Panc1 (cell line): ENCODE measurements around the gene TRIM64C. TPM values are rescaled to one million over a fixed set of nuclear protein-coding genes. Genes with fewer than 3 reads are reported as not detected.
"Not testable (repeated sequence)": the region's sequence is repeated elsewhere in the genome, so short reads cannot be mapped to it uniquely, and the experiment has no call there.

Experiments used
- ATAC-seq: fragments of 200-7000 bp; cut with Tn5 transposase; 2 replicates; pipeline ENCODE4 v1.9.1; 2020; ENCODE audit warnings: mild to moderate bottlenecking, moderate library complexity
- Bru-seq: library from RNA; stranded (reverse); fragments of 400-500 nt; gene quantifications from one replicate; lab custom pipeline; 2021; lab: Mats Ljungman, UMichigan
- BruChase-seq, 2 experiments: library from RNA; stranded (reverse); fragments of 400-500 nt; gene quantifications; one replicate each; lab custom pipeline; 2021; lab: Mats Ljungman, UMichigan
- BruUV-seq: library from RNA; stranded (reverse); fragments of 400-500 nt; replicated peaks from 2 replicates; lab custom pipeline; 2021; lab: Mats Ljungman, UMichigan
- CTCF ChIA-PET: fragments of 300-600 bp; sonication (Branson Sonifier 250); formaldehyde crosslinking; loops from one replicate; lab custom pipeline; 2022; ENCODE audit warnings: antibody characterized with exemption; lab: Charles Lee
- POLR2A ChIA-PET: fragments of 300-600 bp; sonication (Branson Sonifier 250); formaldehyde crosslinking; loops from one replicate; lab custom pipeline; 2022; ENCODE audit warnings: antibody characterized with exemption; lab: Charles Lee
- DNase-seq: peaks from one replicate; pipeline ENCODE4 v3.0.0-alpha.2; 2010; ENCODE audit warnings: low read depth, low spot score
- H3K27ac ChIP-seq: 2 replicates; pipeline ENCODE4 v1.5.1; 2011; ENCODE audit warnings: mild to moderate bottlenecking, low read length, inconsistent platforms
- H3K27me3 ChIP-seq: fragments of 200-500 bp; sonication (Bioruptor generic); 2 replicates; pipeline ENCODE4 v1.6.0; 2014; ENCODE audit warnings: low read length, inconsistent platforms; ENCODE audit not compliant: control insufficient read depth, insufficient read depth
- H3K36me3 ChIP-seq: fragments of 200-500 bp; sonication (Bioruptor generic); 2 replicates; pipeline ENCODE4 v1.5.1; 2014; ENCODE audit warnings: inconsistent platforms, mild to moderate bottlenecking, low read length, moderate library complexity; ENCODE audit not compliant: control insufficient read depth, insufficient read depth
- H3K4me1 ChIP-seq: 2 replicates; pipeline ENCODE4 v1.5.1; 2011; ENCODE audit warnings: inconsistent platforms, mild to moderate bottlenecking, low read length, moderate library complexity; ENCODE audit not compliant: control insufficient read depth, insufficient read depth
- H3K4me3 ChIP-seq, 2 experiments: 2 replicates each; pipeline ENCODE4 v1.5.1; 2011 to 2012; ENCODE audit warnings: low read depth in 2 of 2, low read length in 2 of 2, mild to moderate bottlenecking in 2 of 2, inconsistent platforms in 1 of 2, moderate library complexity in 1 of 2
- H3K9me3 ChIP-seq: fragments of 200-500 bp; sonication (Bioruptor generic); 2 replicates; pipeline ENCODE4 v1.5.1; 2014; ENCODE audit warnings: low read depth, mild to moderate bottlenecking, inconsistent platforms, low read length, moderate library complexity; ENCODE audit not compliant: control insufficient read depth, insufficient read depth
- REST ChIP-seq, 2 experiments: IDR thresholded peaks; 2 replicates each; pipeline ENCODE4 v1.6.1; 2011 to 2012; ENCODE audit warnings: low read depth in 2 of 2, control low read depth in 1 of 2, low read length in 1 of 2, mild to moderate bottlenecking in 1 of 2, moderate library complexity in 1 of 2; ENCODE audit not compliant: insufficient read depth in 1 of 2
- in situ Hi-C: cut with HindIII; loops from 2 replicates; pipeline ENCODE4 v1.10.0; 2016; ENCODE audit warnings: low sequenced_read_pairs, low pct_unique_long_range_greater_than_20kb
- intact Hi-C: fragments of 100-400 bp; cut with micrococcal nuclease; formaldehyde crosslinking; loops from one replicate; pipeline ENCODE4 v1.10.0; 2022; ENCODE audit not compliant: unreplicated experiment
- long read RNA-seq: library from polyadenylated mRNA; unstranded; transcript quantifications from one replicate; pipeline ENCODE4 v2.0.0, GENCODE V29; 2021; ENCODE audit not compliant: unreplicated experiment
- polyA plus RNA-seq: library from polyadenylated mRNA; unstranded; fragments of >200 nt; gene quantifications from one replicate; pipeline ENCODE4 v1.2.1, GENCODE V29; 2012; ENCODE audit warnings: missing spikeins; ENCODE audit not compliant: insufficient read length
- total RNA-seq: library from RNA; stranded (reverse); gene quantifications from one replicate; pipeline ENCODE4 v1.2.1, GENCODE V29; 2021; ENCODE audit not compliant: unreplicated experiment

The TRIM64C gene
- not detected for total RNA-seq
- polyA plus RNA-seq = not detected
- Bru-seq, nascent RNA = not detected
- BruChase-seq, experiment 1, labeled RNA remaining after a 2-hour chase = not detected
- BruChase-seq, experiment 2, labeled RNA remaining after a 6-hour chase = not detected
- long read RNA-seq = 0 reads

- H3K36me3 ChIP-seq, BruUV-seq, intact Hi-C loops, H3K9me3 ChIP-seq, H3K4me3 ChIP-seq, H3K27me3 ChIP-seq, ATAC-seq, H3K27ac ChIP-seq, DNase-seq, H3K4me1 ChIP-seq, CTCF ChIA-PET, POLR2A ChIA-PET, in situ Hi-C loops: not testable (repeated sequence)
Observed at GRCh38 chr11:49059012-49059411, at the start of gene TRIM64C. TRIM64C (minus strand) TSS chr11:49059112; CDS start chr11:49059112, 0 bp downstream.

GRCh38 chr11:49102356-49102755 lies 43.4 kb upstream of the TRIM64C start:
- H3K36me3 ChIP-seq, H3K27ac ChIP-seq, DNase-seq, H3K4me1 ChIP-seq, CTCF ChIA-PET, intact Hi-C loops, H3K9me3 ChIP-seq, BruUV-seq, H3K4me3 ChIP-seq, H3K27me3 ChIP-seq, in situ Hi-C loops, ATAC-seq, POLR2A ChIA-PET: not testable (repeated sequence)

GRCh38 chr11:49069897-49070296 lies 11.0 kb upstream of the TRIM64C start:
- H3K4me3 ChIP-seq, POLR2A ChIA-PET, ATAC-seq, in situ Hi-C loops, H3K36me3 ChIP-seq, H3K27ac ChIP-seq, BruUV-seq, H3K9me3 ChIP-seq, H3K27me3 ChIP-seq, intact Hi-C loops, H3K4me1 ChIP-seq, CTCF ChIA-PET, DNase-seq: not testable (repeated sequence)

- BruUV-seq, intact Hi-C loops, POLR2A ChIA-PET, H3K36me3 ChIP-seq, H3K27ac ChIP-seq, DNase-seq, in situ Hi-C loops, H3K9me3 ChIP-seq, H3K27me3 ChIP-seq, ATAC-seq, CTCF ChIA-PET, H3K4me3 ChIP-seq, H3K4me1 ChIP-seq: not testable (repeated sequence)
Observed at GRCh38 chr11:49049821-49050220, 9.1 kb downstream of the TRIM64C start.

GRCh38 chr11:49048229-49048628 lies 10.7 kb downstream of the TRIM64C start:
- TF ChIP-seq REST (IDR thresholded peaks at IDR 0.05; ENCODE audit: insufficient read depth in 1 of 2, low read depth in 2 of 2, low read length in 1 of 2) = peak; percentile 44 to 45; a peak in 1 of 4 replicates
- in situ Hi-C loops = not testable (repeated sequence)

GRCh38 chr11:49028523-49028922 lies 30.4 kb downstream of the TRIM64C start, which contains the start of gene TRIM49B:
TRIM49B (plus strand) TSS chr11:49028823; CDS start chr11:49031600, 2,777 bp downstream.
- POLR2A ChIA-PET, CTCF ChIA-PET, ATAC-seq, H3K27ac ChIP-seq, intact Hi-C loops, H3K27me3 ChIP-seq, H3K36me3 ChIP-seq, DNase-seq, H3K9me3 ChIP-seq, H3K4me1 ChIP-seq, H3K4me3 ChIP-seq, BruUV-seq, in situ Hi-C loops: not testable (repeated sequence)

More at GRCh38 chr11:49048229-49048628, 10.7 kb downstream of the TRIM64C start:
- H3K27me3 ChIP-seq, H3K9me3 ChIP-seq, intact Hi-C loops, H3K4me3 ChIP-seq, H3K36me3 ChIP-seq, ATAC-seq, POLR2A ChIA-PET, DNase-seq, H3K4me1 ChIP-seq, H3K27ac ChIP-seq, CTCF ChIA-PET, BruUV-seq: not testable (repeated sequence)
